Ishikawa (cell line): ENCODE data around the gene ABRACL.

ENCODE experiments used
- CEBPB ChIP-seq: IDR thresholded peaks from 2 replicates; pipeline ENCODE4 v1.6.1; 2012
- CREB1 ChIP-seq: IDR thresholded peaks from 2 replicates; pipeline ENCODE4 v1.6.1; 2012; ENCODE audit warnings: low read depth
- EGR1 ChIP-seq: IDR thresholded peaks from 2 replicates; pipeline ENCODE4 v1.6.1; 2012
- EP300 ChIP-seq: IDR thresholded peaks from 2 replicates; pipeline ENCODE4 v1.6.1; 2012; ENCODE audit warnings: borderline replicate concordance
- FOXM1 ChIP-seq: IDR thresholded peaks from 2 replicates; pipeline ENCODE4 v1.6.1; 2012; ENCODE audit warnings: low read depth, borderline replicate concordance
- MAX ChIP-seq: IDR thresholded peaks from 2 replicates; pipeline ENCODE4 v1.6.1; 2012
- NFIC ChIP-seq: IDR thresholded peaks from 2 replicates; pipeline ENCODE4 v1.6.1; 2012
- RAD21 ChIP-seq: IDR thresholded peaks from 2 replicates; pipeline ENCODE4 v1.6.1; 2012; ENCODE audit warnings: low read depth
- REST ChIP-seq: IDR thresholded peaks from 2 replicates; pipeline ENCODE4 v1.6.1; 2012; ENCODE audit warnings: low read depth, mild to moderate bottlenecking
- TAF1 ChIP-seq: IDR thresholded peaks from 2 replicates; pipeline ENCODE4 v1.6.1; 2012; ENCODE audit warnings: low read depth, mild to moderate bottlenecking
- TCF12 ChIP-seq: IDR thresholded peaks from 2 replicates; pipeline ENCODE4 v1.6.1; 2012; ENCODE audit warnings: low read depth
- TEAD4 ChIP-seq: IDR thresholded peaks from 2 replicates; pipeline ENCODE4 v1.6.1; 2012
- USF1 ChIP-seq: IDR thresholded peaks from 2 replicates; pipeline ENCODE4 v1.6.1; 2012
- YY1 ChIP-seq: IDR thresholded peaks from 2 replicates; pipeline ENCODE4 v1.6.1; 2012; ENCODE audit warnings: low read depth
- ZBTB7A ChIP-seq: IDR thresholded peaks from 2 replicates; pipeline ENCODE4 v1.6.1; 2012; ENCODE audit warnings: low read depth

ABRACL gene

GRCh38 chr6:139044250-139044649 lies 15.7 kb downstream of the ABRACL start:
- TF ChIP-seq EP300 (no peak), ZBTB7A (no peak), RAD21 (no peak), EGR1 (no peak), YY1 (no peak)

- TF ChIP-seq USF1 (no peak), CREB1 (no peak), ZBTB7A (no peak), RAD21 (no peak), NFIC (no peak), TAF1 (no peak), EP300 (no peak), YY1 (no peak), REST (no peak), TEAD4 (no peak), EGR1 (no peak), MAX (no peak), FOXM1 (no peak), TCF12 (no peak), CEBPB (no peak)
Observed at GRCh38 chr6:139047677-139048076, 19.1 kb downstream of the ABRACL start.

DNA sequence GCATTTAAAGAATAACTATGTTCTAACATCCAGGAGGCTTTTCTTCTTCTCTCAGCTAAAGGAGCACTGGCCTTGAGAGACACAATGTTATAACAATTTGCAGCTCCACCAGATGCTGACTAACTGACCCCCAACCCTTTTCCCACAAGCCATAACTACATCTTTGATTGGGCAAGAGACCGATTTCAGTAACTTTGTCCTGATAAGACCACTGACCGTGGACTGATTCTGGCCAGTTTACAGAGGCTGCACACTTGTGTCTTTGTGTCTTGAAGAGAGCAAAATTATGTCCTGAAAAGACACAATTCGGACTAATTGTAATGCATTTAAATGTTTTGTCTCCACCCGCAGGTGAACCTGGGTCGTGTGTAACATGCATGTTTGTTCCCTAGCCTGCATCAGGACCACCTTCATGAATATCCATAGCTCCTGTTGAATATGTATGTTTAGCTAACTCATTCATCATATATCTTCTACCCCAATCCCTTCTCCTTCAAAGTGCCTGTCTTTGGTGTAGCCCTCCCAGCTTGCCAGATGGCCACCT lies 22.3 kb downstream of the ABRACL start:
- TF ChIP-seq TEAD4 = no peak
- peak; percentile 24; the same call in 1 of the 2 replicates for TF ChIP-seq RAD21
- TF ChIP-seq REST = no peak
- TF ChIP-seq ZBTB7A = no peak

DNA sequence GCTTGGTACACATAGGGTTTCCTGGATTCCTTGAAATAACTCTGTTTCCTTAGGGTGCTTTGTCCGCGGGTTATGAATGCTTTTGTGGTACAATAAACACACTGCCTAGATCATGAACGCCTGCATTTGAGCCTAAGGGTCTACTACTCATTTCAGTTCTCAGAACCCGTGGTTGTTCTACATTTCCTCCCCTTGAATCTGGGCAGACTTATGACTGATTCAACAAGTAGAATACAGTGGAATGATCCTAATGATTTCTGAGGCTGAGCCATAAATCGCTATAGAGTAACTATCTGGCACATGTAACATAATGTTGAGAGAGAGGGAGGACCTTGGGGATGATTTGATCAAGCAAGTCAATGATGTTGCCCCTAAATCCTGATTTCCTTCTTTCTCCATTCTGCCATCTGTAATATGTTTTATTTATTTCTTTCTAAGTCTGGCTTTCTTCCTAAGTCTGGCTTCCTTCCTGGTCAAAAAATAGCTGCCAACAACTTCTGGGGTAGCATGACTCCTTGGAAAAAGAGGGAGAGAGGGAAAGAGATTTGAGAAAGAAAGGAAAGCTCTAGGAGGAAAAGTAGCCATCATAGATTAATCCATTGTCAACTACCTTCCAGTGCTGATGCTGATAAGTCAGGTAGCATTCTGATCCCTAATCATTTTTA lies 23.0 kb downstream of the ABRACL start:
- no peak for TF ChIP-seq NFIC

DNA sequence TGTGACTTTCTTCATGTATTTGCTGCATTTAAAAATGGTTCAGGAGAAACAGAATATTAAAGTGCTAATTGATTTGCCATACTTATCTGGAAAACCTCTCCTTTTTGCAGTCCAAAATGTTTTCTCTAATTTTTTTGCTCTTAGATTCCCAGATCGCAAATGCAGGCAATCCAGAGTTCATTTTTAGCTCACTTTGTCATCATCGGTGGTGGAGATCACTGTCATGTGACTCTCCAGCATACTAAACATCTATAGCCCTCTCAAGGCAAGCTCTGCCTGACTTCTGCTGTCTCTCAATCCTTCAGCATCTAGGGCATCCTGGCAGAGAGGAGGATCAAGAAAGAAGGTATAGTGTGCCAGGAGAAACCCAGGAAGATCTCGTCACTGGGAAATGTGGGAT lies 24.8 kb downstream of the ABRACL start:
- TF ChIP-seq NFIC = no peak
- TF ChIP-seq EGR1 = no peak
- no peak for TF ChIP-seq ZBTB7A
- no peak for TF ChIP-seq RAD21
- no peak for TF ChIP-seq CEBPB
- TF ChIP-seq CREB1 = no peak
- TF ChIP-seq MAX = no peak
- TF ChIP-seq TEAD4 = no peak
- TF ChIP-seq USF1 = no peak
- TF ChIP-seq TCF12 = no peak
- no peak for TF ChIP-seq REST
- TF ChIP-seq TAF1 = no peak
- no peak for TF ChIP-seq FOXM1
